Measurements from ENCODE around the gene TMEM218. TPM values are rescaled to one million over a fixed set of nuclear protein-coding genes. Genes with fewer than 3 reads are reported as not detected.
A peak's percentile ranks its signal among the peaks of the same experiment; 100 is the strongest.

TMEM218 gene
- polyA plus RNA-seq, 2 donors, result 11.5 to 18.8 TPM

- H3K9me3 ChIP-seq (ENCODE audit: control insufficient read depth in 2 of 2, insufficient read depth in 1 of 2, low read depth in 1 of 2, low read length in 1 of 2), result no peaks in the 10 kb centered on the region
- peaks cover 0 to 30% of the 10 kb centered on the region in 2 donors for H3K4me1 ChIP-seq (ENCODE audit: control insufficient read depth in 2 of 2, insufficient read depth in 2 of 2, low read length in 1 of 2)
- H3K27me3 ChIP-seq (ENCODE audit: control insufficient read depth in 1 of 2, insufficient read depth in 2 of 2, low read length in 2 of 2), result no peaks in the 10 kb centered on the region
- H3K27ac ChIP-seq (ENCODE audit: low read depth in 2 of 2, low read length in 1 of 2), result no peak overlapping the region
- no peaks in the 10 kb centered on the region for H3K36me3 ChIP-seq (ENCODE audit: control insufficient read depth in 2 of 2, insufficient read depth in 2 of 2, low read length in 1 of 2)
- 82 to 85% methylated on average over 19 of the region's 19 CpGs for WGBS, 2 donors
- H3K4me3 ChIP-seq (ENCODE audit: low read depth in 1 of 2, low read length in 2 of 2), result no peak overlapping the region
Observed at GRCh38 chr11:125073616-125074483, 37.6 kb downstream of the TMEM218 start.

- Histone ChIP-seq H3K9me3 (ENCODE audit: control insufficient read depth in 2 of 2, insufficient read depth in 1 of 2, low read depth in 1 of 2, low read length in 1 of 2) (no peaks in the 10 kb centered on the region), H3K36me3 (ENCODE audit: control insufficient read depth in 2 of 2, insufficient read depth in 2 of 2, low read length in 1 of 2) (no peaks in the 10 kb centered on the region), H3K4me1 (ENCODE audit: control insufficient read depth in 2 of 2, insufficient read depth in 2 of 2, low read length in 1 of 2) (peaks cover 0 to 30% of the 10 kb centered on the region in 2 donors), H3K4me3 (ENCODE audit: low read depth in 1 of 2, low read length in 2 of 2) (no peak overlapping the region), H3K27ac (ENCODE audit: low read depth in 2 of 2, low read length in 1 of 2) (peak overlapping the region in 1 of 2 donors; percentile 11), H3K27me3 (ENCODE audit: control insufficient read depth in 1 of 2, insufficient read depth in 2 of 2, low read length in 2 of 2) (no peaks in the 10 kb centered on the region)
- 88 to 92% methylated on average over 12 of the region's 12 CpGs for WGBS, 2 donors
Observed at GRCh38 chr11:125072961-125073590, 38.4 kb downstream of the TMEM218 start.

GRCh38 chr11:125072218-125072960 lies 39.0 kb downstream of the TMEM218 start:
- Histone ChIP-seq H3K4me3 (ENCODE audit: low read depth in 1 of 2, low read length in 2 of 2) (no peak overlapping the region), H3K27ac (ENCODE audit: low read depth in 2 of 2, low read length in 1 of 2) (peak overlapping the region in 1 of 2 donors; percentile 11), H3K9me3 (ENCODE audit: control insufficient read depth in 2 of 2, insufficient read depth in 1 of 2, low read depth in 1 of 2, low read length in 1 of 2) (no peaks in the 10 kb centered on the region), H3K36me3 (ENCODE audit: control insufficient read depth in 2 of 2, insufficient read depth in 2 of 2, low read length in 1 of 2) (no peaks in the 10 kb centered on the region), H3K4me1 (ENCODE audit: control insufficient read depth in 2 of 2, insufficient read depth in 2 of 2, low read length in 1 of 2) (peaks cover 0 to 30% of the 10 kb centered on the region in 2 donors), H3K27me3 (ENCODE audit: control insufficient read depth in 1 of 2, insufficient read depth in 2 of 2, low read length in 2 of 2) (no peaks in the 10 kb centered on the region)
- WGBS, 2 donors, result 76 to 86% methylated on average over 12 of the region's 12 CpGs

- Histone ChIP-seq H3K4me1 (ENCODE audit: control insufficient read depth in 2 of 2, insufficient read depth in 2 of 2, low read length in 1 of 2) (peaks cover 0 to 30% of the 10 kb centered on the region in 2 donors), H3K27me3 (ENCODE audit: control insufficient read depth in 1 of 2, insufficient read depth in 2 of 2, low read length in 2 of 2) (no peaks in the 10 kb centered on the region), H3K27ac (ENCODE audit: low read depth in 2 of 2, low read length in 1 of 2) (peak overlapping the region in 1 of 2 donors; percentile 76), H3K4me3 (ENCODE audit: low read depth in 1 of 2, low read length in 2 of 2) (no peak overlapping the region), H3K9me3 (ENCODE audit: control insufficient read depth in 2 of 2, insufficient read depth in 1 of 2, low read depth in 1 of 2, low read length in 1 of 2) (no peaks in the 10 kb centered on the region), H3K36me3 (ENCODE audit: control insufficient read depth in 2 of 2, insufficient read depth in 2 of 2, low read length in 1 of 2) (no peaks in the 10 kb centered on the region)
- 63 to 66% methylated on average over 6 of the region's 6 CpGs for WGBS, 2 donors
Observed at GRCh38 chr11:125071846-125072217, 39.6 kb downstream of the TMEM218 start.

GRCh38 chr11:125071435-125071834 lies 40.0 kb downstream of the TMEM218 start:
- 26 to 39% methylated on average over 5 of the region's 5 CpGs for WGBS, 2 donors
- peak overlapping the region; percentile 76 to 86 for H3K27ac ChIP-seq (ENCODE audit: low read depth in 2 of 2, low read length in 1 of 2)
- peaks cover 0 to 30% of the 10 kb centered on the region in 2 donors for H3K4me1 ChIP-seq (ENCODE audit: control insufficient read depth in 2 of 2, insufficient read depth in 2 of 2, low read length in 1 of 2)
- no peak overlapping the region for H3K4me3 ChIP-seq (ENCODE audit: low read depth in 1 of 2, low read length in 2 of 2)
- no peaks in the 10 kb centered on the region for H3K36me3 ChIP-seq (ENCODE audit: control insufficient read depth in 2 of 2, insufficient read depth in 2 of 2, low read length in 1 of 2)
- H3K27me3 ChIP-seq (ENCODE audit: control insufficient read depth in 1 of 2, insufficient read depth in 2 of 2, low read length in 2 of 2), result no peaks in the 10 kb centered on the region
- H3K9me3 ChIP-seq (ENCODE audit: control insufficient read depth in 2 of 2, insufficient read depth in 1 of 2, low read depth in 1 of 2, low read length in 1 of 2), result no peaks in the 10 kb centered on the region

GRCh38 chr11:125070699-125071254 lies 40.6 kb downstream of the TMEM218 start:
- Histone ChIP-seq H3K36me3 (ENCODE audit: control insufficient read depth in 2 of 2, insufficient read depth in 2 of 2, low read length in 1 of 2) (no peaks in the 10 kb centered on the region), H3K4me1 (ENCODE audit: control insufficient read depth in 2 of 2, insufficient read depth in 2 of 2, low read length in 1 of 2) (peaks cover 0 to 26% of the 10 kb centered on the region in 2 donors), H3K4me3 (ENCODE audit: low read depth in 1 of 2, low read length in 2 of 2) (no peak overlapping the region), H3K27ac (ENCODE audit: low read depth in 2 of 2, low read length in 1 of 2) (peak overlapping the region; percentile 76 to 86), H3K9me3 (ENCODE audit: control insufficient read depth in 2 of 2, insufficient read depth in 1 of 2, low read depth in 1 of 2, low read length in 1 of 2) (no peaks in the 10 kb centered on the region), H3K27me3 (ENCODE audit: control insufficient read depth in 1 of 2, insufficient read depth in 2 of 2, low read length in 2 of 2) (no peaks in the 10 kb centered on the region)
- 48 to 56% methylated on average over 7 of the region's 7 CpGs for WGBS, 2 donors

GRCh38 chr11:125069796-125070195 lies 41.6 kb downstream of the TMEM218 start:
- Histone ChIP-seq H3K27me3 (ENCODE audit: control insufficient read depth in 1 of 2, insufficient read depth in 2 of 2, low read length in 2 of 2) (no peaks in the 10 kb centered on the region), H3K4me1 (ENCODE audit: control insufficient read depth in 2 of 2, insufficient read depth in 2 of 2, low read length in 1 of 2) (peaks cover 0 to 20% of the 10 kb centered on the region in 2 donors), H3K9me3 (ENCODE audit: control insufficient read depth in 2 of 2, insufficient read depth in 1 of 2, low read depth in 1 of 2, low read length in 1 of 2) (no peaks in the 10 kb centered on the region), H3K36me3 (ENCODE audit: control insufficient read depth in 2 of 2, insufficient read depth in 2 of 2, low read length in 1 of 2) (no peaks in the 10 kb centered on the region), H3K4me3 (ENCODE audit: low read depth in 1 of 2, low read length in 2 of 2) (no peak overlapping the region), H3K27ac (ENCODE audit: low read depth in 2 of 2, low read length in 1 of 2) (peak overlapping the region; percentile 75 to 86)
- WGBS, 2 donors, result 72 to 73% methylated on average over 5 of the region's 5 CpGs

- WGBS, 2 donors, result 68 to 87% methylated on average over 4 of the region's 4 CpGs
- Histone ChIP-seq H3K36me3 (ENCODE audit: control insufficient read depth in 2 of 2, insufficient read depth in 2 of 2, low read length in 1 of 2) (no peaks in the 10 kb centered on the region), H3K27ac (ENCODE audit: low read depth in 2 of 2, low read length in 1 of 2) (no peak overlapping the region), H3K27me3 (ENCODE audit: control insufficient read depth in 1 of 2, insufficient read depth in 2 of 2, low read length in 2 of 2) (no peaks in the 10 kb centered on the region), H3K9me3 (ENCODE audit: control insufficient read depth in 2 of 2, insufficient read depth in 1 of 2, low read depth in 1 of 2, low read length in 1 of 2) (no peaks in the 10 kb centered on the region), H3K4me1 (ENCODE audit: control insufficient read depth in 2 of 2, insufficient read depth in 2 of 2, low read length in 1 of 2) (peaks cover 0 to 20% of the 10 kb centered on the region in 2 donors), H3K4me3 (ENCODE audit: low read depth in 1 of 2, low read length in 2 of 2) (no peak overlapping the region)
Observed at GRCh38 chr11:125069008-125069407, 42.4 kb downstream of the TMEM218 start.

GRCh38 chr11:125068368-125068767 lies 43.1 kb downstream of the TMEM218 start:
- no peaks in the 10 kb centered on the region for H3K9me3 ChIP-seq (ENCODE audit: control insufficient read depth in 2 of 2, insufficient read depth in 1 of 2, low read depth in 1 of 2, low read length in 1 of 2)
- H3K27me3 ChIP-seq (ENCODE audit: control insufficient read depth in 1 of 2, insufficient read depth in 2 of 2, low read length in 2 of 2), result no peaks in the 10 kb centered on the region
- 93% methylated on average over 4 of the region's 4 CpGs for whole genome bisulfite sequencing, 2 donors
- H3K27ac ChIP-seq (ENCODE audit: low read depth in 2 of 2, low read length in 1 of 2), result no peak overlapping the region
- H3K4me3 ChIP-seq (ENCODE audit: low read depth in 1 of 2, low read length in 2 of 2), result no peak overlapping the region
- no peaks in the 10 kb centered on the region for H3K36me3 ChIP-seq (ENCODE audit: control insufficient read depth in 2 of 2, insufficient read depth in 2 of 2, low read length in 1 of 2)
- H3K4me1 ChIP-seq (ENCODE audit: control insufficient read depth in 2 of 2, insufficient read depth in 2 of 2, low read length in 1 of 2), result peaks cover 4 to 25% of the 10 kb centered on the region in 2 donors
